PC-3 (cell line): Measurements from ENCODE around the gene NECAP2. TPM values are rescaled to one million over a fixed set of nuclear protein-coding genes. Genes with fewer than 3 reads are reported as not detected.

Experiments
- ATAC-seq: fragments of 200-7000 bp; cut with Tn5 transposase; 2 replicates; pipeline ENCODE4 v1.9.1; 2020; ENCODE audit warnings: mild to moderate bottlenecking, moderate library complexity
- BruUV-seq: library from RNA; stranded (reverse); fragments of 400-500 nt; replicated peaks from 2 replicates; lab custom pipeline; 2021; lab: Mats Ljungman, UMichigan
- CTCF ChIA-PET: fragments of 300-600 bp; sonication (Branson Sonifier 250); formaldehyde crosslinking; loops from one replicate; lab custom pipeline; 2022; ENCODE audit warnings: antibody characterized with exemption; lab: Charles Lee
- POLR2A ChIA-PET: fragments of 300-600 bp; sonication (Branson Sonifier 250); formaldehyde crosslinking; loops from one replicate; lab custom pipeline; 2022; ENCODE audit warnings: antibody characterized with exemption; ENCODE audit not compliant: unreplicated experiment; lab: Charles Lee
- DNase-seq: peaks from one replicate; pipeline ENCODE4 v3.0.0-alpha.2; 2015
- H2AFZ ChIP-seq: fragments of 300-600 bp; sonication (generic); 2 replicates; pipeline ENCODE4 v1.6.0; 2016; ENCODE audit warnings: antibody characterized with exemption, low read length
- H3F3A ChIP-seq: fragments of 300-600 bp; sonication (generic); one replicate; pipeline ENCODE4 v1.6.0; 2017; ENCODE audit warnings: antibody characterized with exemption, low read length, control low read depth, mild to moderate bottlenecking; ENCODE audit not compliant: unreplicated experiment
- H3K27ac ChIP-seq: fragments of 300-600 bp; sonication (generic); 2 replicates; pipeline ENCODE4 v1.5.1; 2016; ENCODE audit warnings: mild to moderate bottlenecking, low read length
- H3K27me3 ChIP-seq: fragments of 300-600 bp; sonication (generic); 2 replicates; pipeline ENCODE4 v1.6.1; 2016; ENCODE audit warnings: low read length, mixed read lengths
- H3K36me3 ChIP-seq: fragments of 300-600 bp; sonication (generic); 2 replicates; pipeline ENCODE4 v1.6.1; 2016; ENCODE audit warnings: low read depth, mixed run types, low read length, mixed read lengths
- H3K4me1 ChIP-seq: fragments of 300-600 bp; sonication (generic); 2 replicates; pipeline ENCODE4 v1.5.1; 2016; ENCODE audit warnings: low read length; ENCODE audit not compliant: insufficient read depth
- H3K4me2 ChIP-seq: fragments of 300-600 bp; sonication (generic); 2 replicates; pipeline ENCODE4 v1.6.0; 2016; ENCODE audit warnings: low read length
- H3K4me3 ChIP-seq: fragments of 300-600 bp; sonication (generic); 2 replicates; pipeline ENCODE4 v1.5.1; 2016; ENCODE audit warnings: mild to moderate bottlenecking, low read length, mixed read lengths
- H3K79me2 ChIP-seq: fragments of 300-600 bp; sonication (generic); 2 replicates; pipeline ENCODE4 v1.6.1; 2017; ENCODE audit warnings: low read length, mixed read lengths
- H3K9ac ChIP-seq: fragments of 300-600 bp; sonication (generic); 2 replicates; pipeline ENCODE4 v1.6.0; 2016; ENCODE audit warnings: mild to moderate bottlenecking, low read length
- H3K9me2 ChIP-seq: fragments of 300-600 bp; sonication (generic); replicated peaks from 2 replicates; pipeline ENCODE4 v1.6.1; 2016; ENCODE audit warnings: mixed run types, low read length, mixed read lengths
- H3K9me3 ChIP-seq: fragments of 300-600 bp; sonication (generic); 2 replicates; pipeline ENCODE4 v1.6.1; 2016; ENCODE audit warnings: low read length, mixed read lengths
- H4K20me1 ChIP-seq: fragments of 300-600 bp; sonication (generic); 2 replicates; pipeline ENCODE4 v1.6.1; 2016; ENCODE audit warnings: low read length, mixed read lengths
- EZH2 ChIP-seq: fragments of 300-600 bp; sonication (generic); IDR thresholded peaks from one replicate; pipeline ENCODE4 v1.6.1; 2017; ENCODE audit warnings: antibody characterized with exemption, mild to moderate bottlenecking, low read length; ENCODE audit not compliant: unreplicated experiment
- EZH2phosphoT487 ChIP-seq: fragments of 300-600 bp; sonication (generic); IDR thresholded peaks from 2 replicates; pipeline ENCODE4 v1.6.1; 2018; ENCODE audit warnings: mild to moderate bottlenecking, antibody characterized with exemption, low read length, borderline replicate concordance
- intact Hi-C: fragments of 100-400 bp; cut with micrococcal nuclease; formaldehyde crosslinking; loops from 2 replicates; pipeline ENCODE4 v1.9.0; 2023
- total RNA-seq: library from RNA; depleted of rRNA; stranded (reverse); fragments of >200 nt; gene quantifications from 2 replicates; pipeline ENCODE4 v1.2.3, GENCODE V29; 2014
- TF ChIP-seq, protein P1 (sequence below): fragments of 300-600 bp; sonication (generic); conservative IDR thresholded peaks from 2 replicates; pipeline ENCODE4 v1.5.1; 2017; ENCODE audit warnings: antibody characterized with exemption, low read depth, mild to moderate bottlenecking, low read length

NECAP2 gene
- total RNA-seq, 1 experiment from 2014 or later, result 65.0 TPM

GRCh38 chr1:16446116-16446515, 5.6 kb downstream of the NECAP2 start:
- H3K27ac ChIP-seq, result no peak overlapping the region
- H3K27me3 ChIP-seq, result no peaks in the 10 kb centered on the region
- no peaks in the 10 kb centered on the region for H3F3A ChIP-seq
- H3K36me3 ChIP-seq, result peaks cover 8% of the 10 kb centered on the region; the same call in 1 of the 2 replicates
- H3K9me2 ChIP-seq, result no peaks in the 10 kb centered on the region
- intact Hi-C loops, result no loop called here
- H2AFZ ChIP-seq, result no peak overlapping the region
- no peaks in the 10 kb centered on the region for H3K9me3 ChIP-seq
- no peak overlapping the region for H3K9ac ChIP-seq
- ATAC-seq, result no peak
- H4K20me1 ChIP-seq, result no peaks in the 10 kb centered on the region
- H3K4me3 ChIP-seq, result no peak overlapping the region
- no peak overlapping the region for H3K4me2 ChIP-seq
- H3K79me2 ChIP-seq, result peaks cover 26% of the 10 kb centered on the region
- TF ChIP-seq EZH2 (no peak), EZH2phosphoT487 (no peak)
- TF ChIP-seq, protein P1, sequence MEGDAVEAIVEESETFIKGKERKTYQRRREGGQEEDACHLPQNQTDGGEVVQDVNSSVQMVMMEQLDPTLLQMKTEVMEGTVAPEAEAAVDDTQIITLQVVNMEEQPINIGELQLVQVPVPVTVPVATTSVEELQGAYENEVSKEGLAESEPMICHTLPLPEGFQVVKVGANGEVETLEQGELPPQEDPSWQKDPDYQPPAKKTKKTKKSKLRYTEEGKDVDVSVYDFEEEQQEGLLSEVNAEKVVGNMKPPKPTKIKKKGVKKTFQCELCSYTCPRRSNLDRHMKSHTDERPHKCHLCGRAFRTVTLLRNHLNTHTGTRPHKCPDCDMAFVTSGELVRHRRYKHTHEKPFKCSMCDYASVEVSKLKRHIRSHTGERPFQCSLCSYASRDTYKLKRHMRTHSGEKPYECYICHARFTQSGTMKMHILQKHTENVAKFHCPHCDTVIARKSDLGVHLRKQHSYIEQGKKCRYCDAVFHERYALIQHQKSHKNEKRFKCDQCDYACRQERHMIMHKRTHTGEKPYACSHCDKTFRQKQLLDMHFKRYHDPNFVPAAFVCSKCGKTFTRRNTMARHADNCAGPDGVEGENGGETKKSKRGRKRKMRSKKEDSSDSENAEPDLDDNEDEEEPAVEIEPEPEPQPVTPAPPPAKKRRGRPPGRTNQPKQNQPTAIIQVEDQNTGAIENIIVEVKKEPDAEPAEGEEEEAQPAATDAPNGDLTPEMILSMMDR, result no peak
- POLR2A ChIA-PET, result no interaction called here
- no TSS peak for BruUV-seq
- CTCF ChIA-PET, result no interaction called here
- DNase-seq, result no peak
- H3K4me1 ChIP-seq, result peaks cover 3% of the 10 kb centered on the region; the same call in 1 of the 2 replicates

DNA sequence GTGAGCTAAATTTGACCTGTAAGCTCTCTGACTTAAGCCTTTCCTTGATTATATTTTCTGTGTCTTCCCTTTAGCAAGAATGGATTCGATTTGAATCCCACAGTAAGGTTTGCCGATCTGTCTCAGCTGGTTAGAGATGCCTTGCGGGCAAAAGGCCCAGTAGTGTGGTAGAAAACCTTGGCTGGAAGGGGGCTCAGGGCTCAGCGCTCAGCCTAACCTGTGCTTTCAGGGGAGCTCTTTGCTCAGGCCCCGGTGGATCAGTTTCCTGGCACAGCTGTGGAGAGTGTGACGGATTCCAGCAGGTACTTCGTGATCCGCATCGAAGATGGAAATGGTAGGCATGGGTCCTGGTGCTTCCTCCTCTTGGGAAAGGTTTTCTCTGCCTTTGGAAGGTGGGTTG, 7.1 kb downstream of the NECAP2 start:
- Histone ChIP-seq H2AFZ (no peak overlapping the region), H3K9me3 (no peaks in the 10 kb centered on the region), H3K4me3 (no peak overlapping the region), H4K20me1 (no peaks in the 10 kb centered on the region), H3K27ac (no peak overlapping the region), H3K4me2 (no peak overlapping the region), H3K9me2 (no peaks in the 10 kb centered on the region), H3K79me2 (peaks cover 11% of the 10 kb centered on the region), H3K36me3 (peaks cover 18% of the 10 kb centered on the region; the same call in 1 of the 2 replicates), H3K4me1 (no peaks in the 10 kb centered on the region), H3K27me3 (no peaks in the 10 kb centered on the region), H3F3A (no peaks in the 10 kb centered on the region), H3K9ac (no peak overlapping the region)
- POLR2A ChIA-PET, result no interaction called here
- TF ChIP-seq EZH2phosphoT487 (no peak), EZH2 (no peak)
- TF ChIP-seq, protein P1, result no peak
- no peak for DNase-seq
- ATAC-seq, result no peak
- intact Hi-C loops, result no loop called here
- CTCF ChIA-PET, result no interaction called here
- BruUV-seq, result no TSS peak

GRCh38 chr1:16449065-16449464, 8.5 kb downstream of the NECAP2 start:
- Histone ChIP-seq H2AFZ (no peak overlapping the region), H3K27ac (no peak overlapping the region), H4K20me1 (no peaks in the 10 kb centered on the region), H3F3A (no peaks in the 10 kb centered on the region), H3K4me1 (no peaks in the 10 kb centered on the region), H3K4me3 (no peak overlapping the region), H3K9ac (no peak overlapping the region), H3K79me2 (no peaks in the 10 kb centered on the region), H3K36me3 (peaks cover 21% of the 10 kb centered on the region; the same call in 1 of the 2 replicates), H3K4me2 (no peak overlapping the region), H3K9me3 (no peaks in the 10 kb centered on the region), H3K9me2 (no peaks in the 10 kb centered on the region), H3K27me3 (no peaks in the 10 kb centered on the region)
- intact Hi-C loops, result no loop called here
- TF ChIP-seq, protein P1, result no peak
- no peak for TF ChIP-seq EZH2
- TF ChIP-seq EZH2phosphoT487, result no peak
- CTCF ChIA-PET, result no interaction called here
- ATAC-seq (no peak), DNase-seq (no peak)
- POLR2A ChIA-PET, result no interaction called here
- no TSS peak for BruUV-seq
